RCC 7860 (cell line): ENCODE data around the gene YTHDF2.

Experiments
- DNase-seq: peaks from one replicate; pipeline ENCODE4 v3.0.0-alpha.2; 2015; ENCODE audit warnings: low spot score
- FAIRE-seq: peaks from 2 replicates; lab custom pipeline; 2012; peaks lifted over from hg19 to GRCh38; lab: Jason Lieb, UNC

YTHDF2 gene

DNA sequence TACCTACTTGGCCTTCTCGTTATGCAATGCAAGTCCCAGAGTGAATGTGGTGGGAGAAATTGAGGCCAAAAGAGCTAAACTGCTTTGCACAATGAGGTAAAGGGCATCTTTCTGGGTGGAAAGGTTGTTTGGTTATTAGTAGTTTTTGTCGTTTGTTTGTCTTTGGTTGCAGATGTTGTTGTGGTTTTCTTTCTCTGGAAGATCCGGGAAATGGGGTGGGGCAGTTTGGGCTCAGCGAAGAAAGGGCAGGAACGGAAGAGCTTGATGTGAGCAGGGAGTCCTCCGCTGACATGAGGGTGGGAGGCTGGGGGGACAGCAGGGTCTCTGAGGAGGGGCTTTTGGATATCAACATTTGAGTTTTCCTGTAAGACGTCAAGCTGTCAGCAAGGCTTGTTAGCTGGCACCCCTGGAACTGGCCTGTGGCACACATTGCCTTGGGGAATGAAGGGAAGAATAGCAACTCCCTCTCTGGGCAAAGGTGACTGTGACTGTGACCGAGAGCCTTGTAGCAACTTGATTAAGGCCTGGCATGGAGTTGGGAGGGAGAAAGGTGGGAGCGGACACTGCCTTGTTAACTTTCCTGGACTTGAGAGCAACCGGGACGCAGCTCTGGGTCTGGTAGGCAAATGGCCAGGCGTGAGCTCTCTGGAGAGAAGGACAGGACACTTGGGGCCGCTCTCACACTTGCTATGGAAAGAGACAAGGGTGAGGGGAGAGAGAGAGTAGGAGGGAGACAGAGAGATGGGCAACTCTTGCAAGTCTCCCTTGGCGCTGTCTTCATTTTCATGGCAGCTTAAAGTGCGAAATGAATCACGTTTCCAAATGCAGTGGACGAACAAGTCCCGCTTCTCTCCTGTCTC is 59.8 kb downstream of the YTHDF2 start:
- no peak for DNase-seq
- FAIRE-seq: no peak

DNA sequence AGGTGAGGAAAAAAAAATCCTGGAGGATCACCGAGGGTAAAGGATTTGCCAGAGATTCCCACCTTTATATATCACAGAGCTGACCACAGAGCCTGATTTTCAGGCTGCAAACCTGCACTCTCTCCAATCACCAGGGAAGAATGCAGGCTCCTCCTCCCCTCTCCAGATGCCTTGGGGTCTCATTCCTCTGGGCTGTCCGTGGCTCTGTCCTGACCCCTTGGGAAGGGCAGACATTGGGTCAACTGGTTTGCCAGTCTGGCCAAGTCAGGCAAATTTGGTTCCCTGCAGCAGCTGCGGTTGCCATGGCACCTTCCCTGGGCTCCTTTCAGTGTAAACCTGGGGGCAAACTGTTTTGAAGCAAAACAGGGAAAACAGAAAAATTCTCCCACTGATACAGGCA is 63.6 kb downstream of the YTHDF2 start:
- DNase-seq: no peak
- no peak for FAIRE-seq

DNA sequence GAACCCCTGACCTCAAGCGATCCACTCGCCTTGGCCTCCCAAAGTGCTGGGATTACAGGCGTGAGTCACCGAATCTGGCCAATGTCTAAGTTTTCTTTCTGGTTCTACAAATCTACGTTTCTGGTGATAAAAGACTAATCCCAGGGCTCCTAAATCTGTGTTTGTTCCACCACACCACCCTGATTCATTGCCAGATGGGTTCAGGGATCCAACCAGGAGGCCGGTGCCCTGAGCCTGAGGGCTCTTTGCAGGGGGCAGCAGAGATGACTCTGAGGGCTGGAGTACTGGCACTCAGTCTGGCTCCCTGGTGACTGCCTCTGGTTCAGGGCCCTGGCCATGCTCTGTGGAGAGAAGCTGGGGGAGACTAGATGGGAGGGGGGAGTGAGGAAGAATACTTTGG is 64.7 kb downstream of the YTHDF2 start:
- FAIRE-seq (no peak), DNase-seq (no peak)

GRCh38 chr1:28803051-28803450 is 66.3 kb downstream of the YTHDF2 start:
- no peak for DNase-seq
- FAIRE-seq: no peak

DNA sequence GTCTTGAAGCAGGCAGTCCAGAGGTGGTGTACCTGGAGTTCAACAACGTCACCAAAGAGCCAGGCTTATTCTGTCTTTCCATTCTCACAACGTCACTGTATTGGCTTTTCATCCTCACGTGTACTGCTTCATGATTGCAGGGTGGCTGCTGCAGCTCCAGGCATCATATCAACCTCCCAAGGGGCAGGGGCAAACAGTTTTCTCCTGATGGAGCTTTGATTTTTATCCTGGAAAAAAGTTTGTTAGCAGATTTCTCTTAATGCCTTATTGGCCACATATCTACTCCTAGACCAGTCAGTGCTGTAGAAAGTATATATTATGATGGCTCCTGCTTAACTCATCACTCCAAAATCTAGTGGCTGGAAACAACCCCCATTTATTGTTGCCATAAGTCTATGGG is 66.9 kb downstream of the YTHDF2 start:
- FAIRE-seq (no peak), DNase-seq (no peak)

DNA sequence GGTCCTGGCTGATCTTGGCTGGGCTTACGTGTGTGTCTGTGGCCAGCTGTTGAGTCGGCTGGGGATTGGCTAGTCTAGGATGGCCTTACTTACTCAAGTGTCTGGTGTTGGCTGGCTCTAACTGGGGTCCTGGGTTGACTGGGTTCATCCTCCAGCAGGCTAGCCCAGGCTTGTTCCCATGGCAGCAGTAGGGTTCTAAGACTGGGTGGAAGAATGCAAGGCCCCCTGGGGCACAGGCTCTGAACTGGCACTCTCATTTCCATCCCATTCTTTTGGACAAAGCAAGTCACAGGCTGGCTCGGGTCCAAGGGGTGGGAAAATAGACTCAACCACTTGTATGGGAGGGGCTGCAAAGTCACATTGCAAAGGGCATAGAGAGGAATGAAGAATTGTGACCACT is 67.3 kb downstream of the YTHDF2 start:
- FAIRE-seq (no peak), DNase-seq (no peak)

GRCh38 chr1:28807046-28807445 is 70.3 kb downstream of the YTHDF2 start:
- no peak for FAIRE-seq
- DNase-seq: no peak

- DNase-seq: no peak
- no peak for FAIRE-seq
Observed at GRCh38 chr1:28807986-28808385, 71.2 kb downstream of the YTHDF2 start.

DNA sequence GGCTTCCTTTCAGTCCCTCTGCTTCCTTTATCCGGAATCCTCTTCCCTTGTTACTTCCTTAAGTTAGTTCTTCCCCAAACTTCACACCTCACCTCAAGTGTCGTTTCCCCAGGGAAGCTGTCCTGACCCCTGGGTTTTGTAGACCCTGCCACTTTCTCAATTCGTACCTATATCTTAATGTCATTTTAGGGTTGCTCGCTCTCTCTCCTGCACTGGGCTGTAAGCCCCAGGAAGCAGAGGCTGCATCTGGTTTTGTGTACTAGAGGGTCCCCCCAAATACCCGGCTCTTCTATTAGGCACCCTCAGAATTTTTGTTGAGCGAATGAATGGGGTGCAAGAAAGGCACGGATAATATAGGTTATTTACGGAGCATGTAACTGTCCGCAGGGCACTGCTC is 74.6 kb downstream of the YTHDF2 start:
- FAIRE-seq (no peak), DNase-seq (no peak)

DNA sequence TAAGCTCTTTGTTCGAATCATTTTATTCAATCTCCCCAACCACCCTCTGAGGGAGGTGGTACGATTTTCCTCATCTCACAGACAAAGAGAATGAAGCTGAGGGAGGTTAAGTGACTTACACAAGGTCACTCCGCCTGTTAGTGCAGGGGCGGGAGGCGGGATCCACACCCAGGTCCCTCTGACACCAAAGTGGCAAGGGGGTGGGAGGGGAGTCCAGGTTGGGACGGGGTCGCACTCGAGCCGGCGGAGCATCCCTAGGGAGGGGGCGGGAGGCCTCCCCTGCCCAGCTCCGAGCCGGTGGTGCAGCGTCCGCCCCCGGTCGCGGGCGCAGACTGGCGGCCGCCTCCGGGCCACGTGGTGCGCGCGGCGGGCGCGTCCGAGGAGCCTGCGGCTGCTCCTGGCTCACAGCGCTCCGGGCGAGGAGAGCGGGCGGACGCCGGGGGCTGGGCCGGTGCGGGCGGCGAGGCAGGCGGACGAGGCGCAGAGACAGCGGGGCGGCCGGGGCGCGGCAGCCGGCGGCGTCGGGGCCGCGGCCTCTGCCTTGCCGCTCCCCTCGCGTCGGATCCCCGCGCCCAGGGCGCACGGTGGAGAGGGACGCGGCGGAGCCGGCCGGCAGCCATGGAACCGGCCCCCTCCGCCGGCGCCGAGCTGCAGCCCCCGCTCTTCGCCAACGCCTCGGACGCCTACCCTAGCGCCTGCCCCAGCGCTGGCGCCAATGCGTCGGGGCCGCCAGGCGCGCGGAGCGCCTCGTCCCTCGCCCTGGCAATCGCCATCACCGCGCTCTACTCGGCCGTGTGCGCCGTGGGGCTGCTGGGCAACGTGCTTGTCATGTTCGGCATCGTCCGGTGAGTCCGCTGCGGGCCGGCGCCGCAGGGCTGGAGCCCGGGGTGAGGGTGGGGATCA is 75.3 kb downstream of the YTHDF2 start, which contains the start of gene OPRD1:
TSS of gene OPRD1 (plus strand) at position 405 of the 903 bp plus-strand sequence. CDS start at position 619, 214 bp downstream.
- DNase-seq: no peak

GRCh38 chr1:28812669-28813468 is 76.1 kb downstream of the YTHDF2 start:
- DNase-seq (no peak), FAIRE-seq (no peak)

More for the DNA sequence above, 75.3 kb downstream of the YTHDF2 start, which contains the start of gene OPRD1:
- no peak for FAIRE-seq

DNA sequence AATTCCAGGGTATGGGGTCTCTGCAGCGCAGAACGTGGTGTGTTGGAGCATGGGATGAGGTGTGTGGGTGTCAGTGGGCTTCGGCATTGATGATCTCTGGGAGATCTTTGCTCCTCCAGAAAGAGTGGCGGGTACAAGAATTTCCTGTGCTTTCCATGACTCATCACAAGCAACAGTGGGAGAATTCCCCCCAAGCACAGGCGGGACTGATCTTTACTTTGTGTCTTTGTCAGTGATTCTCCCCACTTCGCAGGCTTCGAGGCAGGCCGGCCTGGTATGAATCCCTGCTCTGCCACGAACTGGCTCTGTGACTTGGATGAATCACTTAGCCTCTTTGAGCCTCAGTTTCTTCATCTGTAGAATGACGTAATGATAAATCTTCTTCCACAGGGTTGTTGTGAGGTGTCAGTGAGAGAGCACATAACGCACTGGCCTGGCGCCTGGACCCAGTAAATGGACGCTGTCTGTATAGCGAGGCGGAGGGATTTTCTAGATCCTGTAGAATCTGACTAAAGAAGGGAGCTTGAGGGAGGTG is 77.3 kb downstream of the YTHDF2 start:
- no peak for FAIRE-seq
- DNase-seq: no peak

DNA sequence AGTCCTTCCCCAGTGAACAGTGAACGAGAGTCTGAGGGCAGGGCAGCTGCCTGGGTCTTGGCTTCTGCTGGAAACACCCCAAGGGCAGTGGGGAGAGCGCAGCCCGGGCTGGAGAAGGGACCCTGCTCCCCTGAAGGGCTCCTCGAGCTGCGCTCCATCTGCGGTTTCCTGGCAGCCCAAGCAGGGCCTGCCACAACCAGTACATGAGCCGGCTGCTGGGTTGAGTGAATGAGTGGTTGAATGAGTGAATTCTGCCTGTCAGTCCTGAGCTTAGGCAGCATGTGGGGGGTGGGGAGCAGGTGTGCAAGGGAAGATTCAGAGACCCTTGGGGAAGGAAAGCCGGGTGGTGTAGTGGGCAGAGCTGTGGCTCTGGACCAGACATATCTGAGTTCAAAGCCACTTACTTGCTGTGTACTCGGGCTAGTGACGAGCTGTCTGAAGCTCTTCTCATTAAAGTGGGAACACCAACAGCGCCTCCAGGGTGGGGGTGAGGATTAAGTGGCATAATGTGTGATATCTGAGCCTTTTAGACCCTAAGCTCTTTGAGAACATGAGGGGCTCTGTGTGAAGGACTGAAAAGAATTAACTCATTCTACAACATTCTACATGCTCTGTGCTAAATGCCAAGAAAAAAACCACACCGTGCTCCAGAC is 78.9 kb downstream of the YTHDF2 start:
- DNase-seq (no peak), FAIRE-seq (no peak)

GRCh38 chr1:28817133-28817532 is 80.4 kb downstream of the YTHDF2 start:
- DNase-seq: no peak
- FAIRE-seq: no peak

- DNase-seq (no peak), FAIRE-seq (no peak)
Observed at GRCh38 chr1:28819020-28819419, 82.3 kb downstream of the YTHDF2 start.
